Esophagus squamous epithelium (tissue), 5 donors: Measurements from ENCODE around the gene COL18A1. TPM values are rescaled to one million over a fixed set of nuclear protein-coding genes. Genes with fewer than 3 reads are reported as not detected.

ENCODE experiments used
- DNase-seq: peaks from one replicate; lab custom pipeline; 2025; lab: John Stamatoyannopoulos, UW
- H3K27ac ChIP-seq, 4 donors: fragments of 200-600 bp; sonication (generic); one replicate each; pipeline ENCODE4 v1.5.1; 2016 to 2019; ENCODE audit warnings: mild to moderate bottlenecking in 1 of 4
- H3K27me3 ChIP-seq, 4 donors: fragments of 200-600 bp; sonication (generic); 1 replicate in 3 of 4; 2 replicates in 1 of 4; pipeline versions ENCODE4 v1.5.1 to v1.6.0; 2017 to 2021; ENCODE audit warnings: antibody characterized with exemption in 1 of 4
- H3K36me3 ChIP-seq, 3 donors: fragments of 200-600 bp; sonication (generic); one replicate each; pipeline ENCODE4 v1.5.1; 2016 to 2019
- H3K4me1 ChIP-seq, 3 donors: fragments of 200-600 bp; sonication (generic); one replicate each; pipeline ENCODE4 v1.5.1; 2017 to 2019
- H3K4me3 ChIP-seq, 4 donors: fragments of 200-600 bp; sonication (generic); 1 replicate in 3 of 4; 2 replicates in 1 of 4; pipeline ENCODE4 v1.5.1; 2016 to 2019; ENCODE audit warnings: mild to moderate bottlenecking in 2 of 4, moderate library complexity in 1 of 4
- H3K9me3 ChIP-seq, 3 donors: fragments of 200-600 bp; sonication (generic); one replicate each; pipeline ENCODE4 v1.5.1; 2016 to 2019
- CTCF ChIP-seq, 6 experiments: fragments of 450-650 bp in 4 of 6; fragments of 200-600 bp in 2 of 6; sonication (generic) in 2 of 6; IDR thresholded peaks; one replicate each; pipeline ENCODE4 v1.5.1; 2016 to 2019; ENCODE audit warnings: antibody characterized with exemption in 6 of 6, mild to moderate bottlenecking in 4 of 6, moderate library complexity in 4 of 6
- POLR2A ChIP-seq, 4 donors: fragments of 450-650 bp; IDR thresholded peaks; one replicate each; pipeline ENCODE4 v1.6.1; 2017; ENCODE audit warnings: antibody characterized with exemption in 4 of 4, mild to moderate bottlenecking in 4 of 4, moderate library complexity in 3 of 4
- WGBS, 2 donors: methylation state at CpG; one replicate each; pipeline ENCODE4 v1.1.5; 2018; 5-methylcytosine and 5-hydroxymethylcytosine counted together
- intact Hi-C: fragments of 100-400 bp; cut with DNase I; formaldehyde crosslinking; loops from one replicate; pipeline ENCODE4 v1.15.0; 2022
- total RNA-seq, 4 donors: library from RNA; depleted of rRNA; stranded (reverse); fragments of >200 nt; gene quantifications; one replicate each; pipeline ENCODE4 v1.1.0, GENCODE V29; 2016
- donor health status: DM: yes; HTN: yes; CAD: no.

COL18A1 gene
- 10 to 100 TPM; 38.9 to 69.0 (median 52.5) TPM for total RNA-seq

GRCh38 chr21:45404730-45405270 lies at the start of gene COL18A1:
COL18A1 (plus strand) TSS chr21:45405165; CDS start chr21:45405231, 66 bp downstream.
- Histone ChIP-seq H3K4me1 (peaks cover 28 to 73% (median 46%) of the 10 kb centered on the region in 3 donors), H3K9me3 (peaks cover 0 to 11% (median 10%) of the 10 kb centered on the region in 3 donors), H3K36me3 (no peaks in the 10 kb centered on the region), H3K27ac (peak within 1 kb of the TSS; percentile 82 to 92 (median 88)), H3K27me3 (peaks cover 0 to 63% (median 0%) of the 10 kb centered on the region in 4 donors), H3K4me3 (peak within 1 kb of the TSS; percentile 47 to 77 (median 60))
- peak in 1 of 4 donors; percentile 38 for TF ChIP-seq POLR2A (IDR thresholded peaks at IDR 0.05)
- TF ChIP-seq CTCF (IDR thresholded peaks at IDR 0.05): no peak
- DNase-seq: no peak
- intact Hi-C loops: no loop called here
- 0% methylated on average over 1 of the region's 69 CpGs; no CpG with 5 or more reads in 1 of the 2 donors for WGBS, 2 donors

- Histone ChIP-seq H3K36me3 (no peaks in the 10 kb centered on the region), H3K9me3 (no peaks in the 10 kb centered on the region), H3K4me1 (peaks cover 0 to 58% (median 22%) of the 10 kb centered on the region in 3 donors), H3K4me3 (no peak overlapping the region), H3K27ac (peak overlapping the region in 1 of 4 donors; percentile 88), H3K27me3 (peaks cover 0 to 11% (median 0%) of the 10 kb centered on the region in 4 donors)
- 67 to 75% methylated on average over 13 to 14 of the region's 14 CpGs for WGBS, 2 donors
- no peak for DNase-seq
- intact Hi-C loops: no loop called here
- TF ChIP-seq CTCF (IDR thresholded peaks at IDR 0.05) (no peak), POLR2A (IDR thresholded peaks at IDR 0.05) (no peak)
Measured at GRCh38 chr21:45355573-45355972, 49.4 kb upstream of the COL18A1 start.

- Histone ChIP-seq H3K36me3 (no peaks in the 10 kb centered on the region), H3K27me3 (peaks cover 0 to 11% (median 0%) of the 10 kb centered on the region in 4 donors), H3K9me3 (no peaks in the 10 kb centered on the region), H3K4me1 (peaks cover 0 to 51% (median 22%) of the 10 kb centered on the region in 3 donors), H3K27ac (peak overlapping the region in 3 of 4 donors; percentile 73 to 88 (median 77)), H3K4me3 (no peak overlapping the region)
- 84 to 93% methylated on average over 3 to 5 of the region's 10 CpGs for WGBS, 2 donors
- DNase-seq: no peak
- TF ChIP-seq POLR2A (IDR thresholded peaks at IDR 0.05) (no peak), CTCF (IDR thresholded peaks at IDR 0.05) (no peak)
- intact Hi-C loops: no loop called here
Measured at GRCh38 chr21:45356251-45356650, 48.7 kb upstream of the COL18A1 start.

- H3K9me3 ChIP-seq: no peaks in the 10 kb centered on the region
- whole genome bisulfite sequencing, 2 donors: 64% methylated on average over 17 to 20 of the region's 20 CpGs
- H3K36me3 ChIP-seq: no peaks in the 10 kb centered on the region
- no peak for DNase-seq
- intact Hi-C loops: no loop called here
- TF ChIP-seq POLR2A (IDR thresholded peaks at IDR 0.05): no peak
- TF ChIP-seq CTCF (IDR thresholded peaks at IDR 0.05): no peak
- H3K27ac ChIP-seq: peak overlapping the region; percentile 13 to 88 (median 75)
- H3K27me3 ChIP-seq: peaks cover 0 to 11% (median 0%) of the 10 kb centered on the region in 4 donors
- H3K4me1 ChIP-seq: peaks cover 0 to 46% (median 18%) of the 10 kb centered on the region in 3 donors
- H3K4me3 ChIP-seq: peak overlapping the region in 1 of 4 donors; percentile 13
Measured at GRCh38 chr21:45356653-45357435, 48.1 kb upstream of the COL18A1 start.
